K562 (cell line): ENCODE results near the gene PLCL2.

Source experiments
- CC2D1A ChIP-seq: fragments of 450-650 bp; IDR thresholded peaks from 2 replicates; pipeline ENCODE4 v1.6.1; 2017; ENCODE audit warnings: mild to moderate bottlenecking
- KLF13 ChIP-seq: fragments of 450-650 bp; IDR thresholded peaks from 2 replicates; pipeline ENCODE4 v1.6.1; 2016; ENCODE audit warnings: missing genetic modification characterization, low read depth, mild to moderate bottlenecking, missing compliant biosample characterization, moderate library complexity, borderline replicate concordance
- POLR2A ChIP-seq: fragments of 450-650 bp; conservative IDR thresholded peaks from 2 replicates; pipeline ENCODE4 v1.6.1; 2016
- RCOR1 ChIP-seq, 2 experiments: IDR thresholded peaks; 2 replicates each; pipeline ENCODE4 v1.6.1; 2012; ENCODE audit warnings: low read depth in 2 of 2, low read length in 2 of 2, borderline replicate concordance in 1 of 2, improper control_type of control experiment in 1 of 2
- TCF7L2 ChIP-seq: fragments of 150-350 bp; IDR thresholded peaks from 2 replicates; pipeline ENCODE4 v1.6.1; 2016; ENCODE audit warnings: low read depth, mild to moderate bottlenecking, low read length, moderate library complexity

- no peak for TF ChIP-seq KLF13 (tag)
- no peak for TF ChIP-seq CC2D1A
- no peak for TF ChIP-seq RCOR1 (IDR thresholded peaks at IDR 0.05; ENCODE audit: borderline replicate concordance in 1 of 2, low read depth in 2 of 2, low read length in 2 of 2)
- no peak for TF ChIP-seq POLR2A
- TF ChIP-seq TCF7L2, result no peak
These were observed 192.3 kb downstream of the PLCL2 start for GRCh38 chr3:17076940-17077605.
